ENCODE measurements around the gene ZNF311. TPM values are rescaled to one million over a fixed set of nuclear protein-coding genes. Genes with fewer than 3 reads are reported as not detected.
A peak's percentile ranks its signal among the peaks of the same experiment; 100 is the strongest.
"Not testable (repeated sequence)": the region's sequence is repeated elsewhere in the genome, so short reads cannot be mapped to it uniquely, and the experiment has no call there.

Gene ZNF311
- total RNA-seq, 2 donors from 2014 or later, result not detected

DNA sequence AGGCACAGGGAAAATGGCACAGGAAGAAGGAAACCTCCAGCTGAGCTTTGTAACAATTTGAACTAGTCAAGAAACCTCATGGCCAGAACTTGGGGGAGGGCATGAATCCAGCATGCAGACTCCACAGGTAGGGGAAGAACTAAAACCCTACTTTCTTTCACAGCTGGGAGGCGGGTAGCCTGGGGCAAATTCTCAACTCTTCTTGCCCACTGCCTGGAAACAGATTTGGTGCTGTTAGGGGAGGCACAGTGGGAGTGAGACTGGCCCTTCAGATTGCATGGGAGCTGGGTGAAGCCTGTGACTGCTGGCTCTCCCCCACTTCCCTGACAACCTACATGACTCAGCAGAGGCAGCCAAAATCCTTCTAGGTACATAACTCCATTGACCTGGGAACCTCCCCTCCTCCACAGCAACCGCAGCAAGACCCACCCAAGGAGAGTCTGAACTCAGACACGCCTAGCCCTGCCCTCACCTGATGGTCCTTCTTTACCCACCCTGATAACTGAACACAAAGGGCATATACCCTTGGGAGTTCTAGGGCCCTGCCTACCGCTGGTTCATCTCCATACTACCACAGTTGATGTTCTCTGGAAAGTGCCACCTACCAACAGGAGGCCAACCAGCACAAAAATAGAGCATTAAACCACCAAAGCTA is 44.1 kb downstream of the ZNF311 start:
- Histone ChIP-seq H3K27ac (no peak overlapping the region), H3K27me3 (no peaks in the 10 kb centered on the region), H3K4me1 (no peaks in the 10 kb centered on the region), H3K4me3 (no peak overlapping the region), H3K9me3 (no peaks in the 10 kb centered on the region), H3K36me3 (replicated peaks in 1 of 2; ENCODE audit: insufficient read depth in 1 of 2, low read depth in 2 of 2) (no peaks in the 10 kb centered on the region)
- TF ChIP-seq CTCF (IDR thresholded peaks at IDR 0.05) (no peak), POLR2A (IDR thresholded peaks at IDR 0.05) (no peak)
- DNase-seq (no peak), ATAC-seq (no peak)
- 81 to 96% methylated on average over 3 to 4 of the region's 4 CpGs for WGBS, 2 donors
- intact Hi-C loops (cut with DNase I), result no loop called here

DNA sequence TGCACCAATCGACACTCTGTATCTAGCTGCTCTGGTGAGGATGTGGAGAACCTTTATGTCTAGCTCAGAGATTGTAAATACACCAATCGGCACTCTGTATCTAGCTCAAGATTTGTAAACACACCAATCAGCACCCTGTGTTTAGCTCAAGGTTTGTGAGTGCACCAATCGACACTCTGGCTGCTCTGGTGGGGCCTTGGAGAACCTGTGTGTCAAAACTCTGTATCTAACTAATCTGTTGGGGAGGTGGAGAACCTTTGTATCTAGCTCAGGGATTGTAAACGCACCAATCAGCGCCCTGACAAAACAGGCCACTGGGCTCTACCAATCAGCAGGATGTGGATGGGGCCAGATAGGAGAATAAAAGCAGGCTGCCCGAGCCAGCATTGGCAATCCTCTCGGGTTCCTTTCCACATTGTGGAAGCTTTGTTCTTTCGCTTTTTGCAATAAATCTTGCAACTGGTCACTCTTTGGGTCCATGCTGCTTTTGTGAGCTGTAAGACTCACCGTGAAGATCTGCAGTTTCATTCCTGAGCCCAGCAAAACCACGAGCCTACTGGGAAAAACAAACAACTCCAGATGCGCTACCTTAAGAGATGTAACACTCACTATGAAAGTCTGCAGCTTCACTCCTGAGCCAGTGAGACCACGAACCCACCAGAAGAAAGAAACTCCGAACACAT is 46.4 kb downstream of the ZNF311 start:
- H3K9me3 ChIP-seq; H3K4me1 ChIP-seq; DNase-seq; H3K36me3 ChIP-seq (replicated peaks in 1 of 2; ENCODE audit: insufficient read depth in 1 of 2, low read depth in 2 of 2); H3K27me3 ChIP-seq; H3K27ac ChIP-seq; H3K4me3 ChIP-seq; ATAC-seq; intact Hi-C loops (cut with DNase I): not testable (repeated sequence)
- 82 to 83% methylated on average over 10 to 13 of the region's 13 CpGs for WGBS, 2 donors

- H3K36me3 ChIP-seq (replicated peaks in 1 of 2; ENCODE audit: insufficient read depth in 1 of 2, low read depth in 2 of 2); DNase-seq; ATAC-seq; H3K4me3 ChIP-seq; intact Hi-C loops (cut with DNase I); H3K27me3 ChIP-seq; H3K9me3 ChIP-seq; H3K27ac ChIP-seq; H3K4me1 ChIP-seq: not testable (repeated sequence)
- 85 to 93% methylated on average over 11 to 23 of the region's 24 CpGs for WGBS, 2 donors
Observed at GRCh38 chr6:28957795-28958314, 47.3 kb downstream of the ZNF311 start.

DNA sequence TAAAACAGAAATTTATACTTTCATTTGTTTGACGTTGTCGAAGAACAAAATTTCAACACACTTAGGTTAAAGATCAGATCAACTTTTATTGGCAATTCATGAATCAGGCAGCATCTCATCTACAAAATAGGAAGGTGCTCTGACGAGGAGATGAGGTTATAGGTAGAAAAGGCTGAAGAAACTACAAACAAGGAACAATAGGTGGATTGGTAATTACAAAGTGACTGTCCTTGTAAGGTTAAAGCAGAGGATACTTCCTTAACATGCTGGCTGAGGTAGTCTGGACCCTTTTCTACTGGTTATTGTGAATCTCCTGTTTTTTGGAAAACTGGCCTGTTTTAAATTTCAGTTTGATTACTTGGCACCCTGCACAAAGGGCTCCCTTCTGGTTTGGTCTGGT is 48.8 kb downstream of the ZNF311 start:
- peaks cover 9% of the 10 kb centered on the region for H3K4me1 ChIP-seq
- no peaks in the 10 kb centered on the region for H3K27me3 ChIP-seq
- no peak overlapping the region for H3K4me3 ChIP-seq
- 67 to 76% methylated on average over 3 of the region's 3 CpGs for WGBS, 2 donors
- TF ChIP-seq CTCF (IDR thresholded peaks at IDR 0.05) (no peak), POLR2A (IDR thresholded peaks at IDR 0.05) (no peak)
- H3K36me3 ChIP-seq (replicated peaks in 1 of 2; ENCODE audit: insufficient read depth in 1 of 2, low read depth in 2 of 2), result no peaks in the 10 kb centered on the region
- H3K9me3 ChIP-seq, result no peaks in the 10 kb centered on the region
- no peak overlapping the region for H3K27ac ChIP-seq
- DNase-seq, result no peak
- intact Hi-C loops (cut with DNase I), result no loop called here
- no peak for ATAC-seq

DNA sequence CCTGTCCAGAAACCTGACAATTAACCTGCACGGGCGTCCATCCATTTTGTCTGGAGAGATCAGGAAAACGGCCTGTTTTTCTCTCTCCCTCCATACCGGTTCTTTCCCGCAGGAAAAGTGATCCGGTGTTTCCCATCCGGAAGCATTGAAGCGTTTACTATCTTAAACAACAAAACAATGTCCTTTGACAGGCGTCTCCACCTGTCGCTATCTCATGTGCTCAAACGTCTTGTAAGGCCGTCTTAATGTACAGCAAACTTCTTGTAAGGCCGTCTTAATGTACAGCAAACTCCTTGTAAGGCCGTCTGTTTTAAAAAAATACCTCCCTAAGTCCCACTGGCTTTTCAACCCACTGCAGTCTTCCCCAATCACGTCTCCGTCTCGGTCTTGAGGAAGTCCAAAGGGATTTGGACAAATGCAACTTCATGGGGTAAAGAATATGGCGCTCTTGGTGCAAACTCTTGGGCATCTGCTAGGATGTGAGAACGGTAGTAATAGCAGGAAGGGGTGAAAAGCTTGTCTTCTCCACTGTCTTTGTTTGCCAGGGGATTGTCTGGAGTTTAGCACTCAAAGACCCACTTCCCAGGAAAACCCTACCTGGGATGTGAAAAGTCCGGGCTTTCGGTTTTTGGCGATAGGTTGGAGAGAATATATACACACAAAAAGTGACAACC is 51.4 kb downstream of the ZNF311 start:
- DNase-seq (no peak), ATAC-seq (no peak)
- intact Hi-C loops (cut with DNase I), result no loop called here

More for the DNA sequence above, 51.4 kb downstream of the ZNF311 start:
- TF ChIP-seq POLR2A (IDR thresholded peaks at IDR 0.05), result no peak
- TF ChIP-seq CTCF (IDR thresholded peaks at IDR 0.05), result no peak
- Histone ChIP-seq H3K4me3 (peak overlapping the region in 1 of 2 donors; percentile 7), H3K9me3 (no peaks in the 10 kb centered on the region), H3K36me3 (replicated peaks in 1 of 2; ENCODE audit: insufficient read depth in 1 of 2, low read depth in 2 of 2) (no peaks in the 10 kb centered on the region), H3K27ac (no peak overlapping the region), H3K4me1 (peaks cover 9% of the 10 kb centered on the region), H3K27me3 (no peaks in the 10 kb centered on the region)
- WGBS, 2 donors, result 3 to 6% methylated on average over 21 to 22 of the region's 22 CpGs
